Measurements from ENCODE around the gene TTC7B. TPM values are rescaled to one million over a fixed set of nuclear protein-coding genes. Genes with fewer than 3 reads are reported as not detected.

The TTC7B gene
- total and polyA plus RNA-seq, 2 of the 8 experiments (the other 6 are each of a cell fraction or from before 2014, with no cell fraction given) = 23.7 to 34.0 TPM

- H2BK15ac ChIP-seq (ENCODE audit: low read length) = no peak overlapping the region
- H2BK20ac ChIP-seq (ENCODE audit: low read length) = no peak overlapping the region
- H3K23me2 ChIP-seq (ENCODE audit: low read depth, low read length) = no peaks in the 10 kb centered on the region
- no peak overlapping the region for H3K14ac ChIP-seq (ENCODE audit: insufficient read length)
- H3K9ac ChIP-seq (replicated peaks in 1 of 4; ENCODE audit: extremely low read depth in 1 of 4, low read depth in 3 of 4, low read length in 3 of 4) = no peak overlapping the region
- no peaks in the 10 kb centered on the region for H3K9me3 ChIP-seq (ENCODE audit: insufficient read depth in 2 of 2, low read depth in 1 of 2, low read length in 1 of 2)
- H3K79me2 ChIP-seq (ENCODE audit: control insufficient read depth in 1 of 2, insufficient read depth in 2 of 2, low read length in 2 of 2) = no peaks in the 10 kb centered on the region
- no peaks in the 10 kb centered on the region; a peak in 1 of 7 replicates for H3K27me3 ChIP-seq (replicated peaks in 1 of 4; ENCODE audit: control insufficient read depth in 3 of 4, extremely low read depth in 1 of 4, insufficient read depth in 3 of 4, low read length in 3 of 4)
- WGBS, 2 experiments (ENCODE audit: extremely low coverage in 1 of 2, insufficient coverage in 1 of 2, insufficient read length in 1 of 2, insufficient replicate concordance in 2 of 2, low coverage in 1 of 2, low lambda C conversion rate in 2 of 2, missing lambda C conversion rate in 1 of 2) = 89% methylated on average over 8 of the region's 8 CpGs; no CpG with 5 or more reads in 1 of the 2 experiments
- H4K5ac ChIP-seq (ENCODE audit: insufficient read length, low read depth, low read length) = no peak overlapping the region
- H3K79me1 ChIP-seq (ENCODE audit: low read depth, low read length) = no peaks in the 10 kb centered on the region
- H3K18ac ChIP-seq (ENCODE audit: extremely low read depth, low read length) = no peak overlapping the region
- DNase-seq (ENCODE audit: low read depth in 1 of 2, low spot score in 2 of 2) (no peak), FAIRE-seq (no peak)
- H3K23ac ChIP-seq (ENCODE audit: insufficient read length) = no peak overlapping the region
- H3K4ac ChIP-seq (replicated peaks; ENCODE audit: insufficient read length, low read depth, low read length) = no peak overlapping the region
- no peak overlapping the region for H2AK5ac ChIP-seq (ENCODE audit: low read depth, low read length)
- peaks cover 4 to 19% (median 11%) of the 10 kb centered on the region in 4 experiments; a peak in 6 of 7 replicates for H3K4me1 ChIP-seq (replicated peaks in 1 of 4; ENCODE audit: control insufficient read depth in 3 of 4, insufficient read depth in 4 of 4, low read length in 3 of 4)
- H3K27ac ChIP-seq (ENCODE audit: low read depth, low read length) = no peak overlapping the region
- no peak overlapping the region for H2AFZ ChIP-seq (ENCODE audit: low read length)
- H3K4me3 ChIP-seq (ENCODE audit: extremely low read depth in 1 of 4, insufficient read depth in 2 of 4, low read depth in 3 of 4, low read length in 4 of 4) = no peak overlapping the region
- H3K36me3 ChIP-seq (ENCODE audit: control insufficient read depth in 2 of 4, insufficient read depth in 4 of 4, low read length in 3 of 4) = no peaks in the 10 kb centered on the region
- H3K4me2 ChIP-seq (ENCODE audit: insufficient read depth in 1 of 2, low read depth in 2 of 2, low read length in 2 of 2) = no peak overlapping the region
- H4K20me1 ChIP-seq (replicated peaks in 1 of 2; ENCODE audit: control insufficient read depth in 1 of 2, insufficient read depth in 2 of 2, low read length in 2 of 2) = no peaks in the 10 kb centered on the region
- H2BK5ac ChIP-seq (ENCODE audit: low read depth, low read length) = no peak overlapping the region
- ChIA-PET CTCF (ENCODE audit: partially characterized antibody) (interaction anchor here (1.8 to 2.0 kb wide), 2 partner anchors 21 to 78 kb away, joined by 4 to 5 read pairs; no protein-coding TSS in a partner anchor), POLR2A (ENCODE audit: partially characterized antibody) (no interaction called here)
- H2BK120ac ChIP-seq (replicated peaks; ENCODE audit: low read depth, low read length) = no peak overlapping the region
- H4K91ac ChIP-seq (replicated peaks; ENCODE audit: insufficient read length, low read length) = no peak overlapping the region
- no peak overlapping the region for H2BK12ac ChIP-seq (ENCODE audit: low read depth, low read length)
- H4K8ac ChIP-seq (ENCODE audit: extremely low read depth, insufficient read depth, low read length) = no peak overlapping the region
- H3K56ac ChIP-seq (replicated peaks; ENCODE audit: insufficient read length, low read depth, low read length) = no peak overlapping the region
- no peak for TF ChIP-seq KDM1A (IDR thresholded peaks at IDR 0.05; ENCODE audit: borderline replicate concordance, low read length)
- TF ChIP-seq ATF2 (IDR thresholded peaks at IDR 0.05; ENCODE audit: low read length) = no peak
- no peak for TF ChIP-seq RXRA (IDR thresholded peaks at IDR 0.05; ENCODE audit: insufficient read depth, low read depth, low read length)
- TF ChIP-seq TEAD4 (IDR thresholded peaks at IDR 0.05; ENCODE audit: low read depth, low read length) = no peak
Measured at GRCh38 chr14:90619911-90620310, 196.3 kb downstream of the TTC7B start.
